K562 (cell line): ENCODE results near the gene EGLN1. TPM values are rescaled to one million over a fixed set of nuclear protein-coding genes. Genes with fewer than 3 reads are reported as not detected.

Experiments used
- BCOR ChIP-seq: fragments of 450-650 bp; IDR thresholded peaks from 2 replicates; pipeline ENCODE4 v1.6.1; 2016
- CHD1 ChIP-seq: fragments of 200-600 bp; sonication (generic); IDR thresholded peaks from one replicate; pipeline ENCODE4 v1.6.1; 2012; ENCODE audit warnings: mild to moderate bottlenecking, moderate library complexity, low read length, inconsistent platforms
- CTCF ChIP-seq, 3 experiments: IDR thresholded peaks in 2 of 3; conservative IDR thresholded peaks in 1 of 3; 2 replicates each; pipeline ENCODE4 v1.5.1; 2011 to 2012; ENCODE audit warnings: low read length in 3 of 3, mild to moderate bottlenecking in 3 of 3, control low read depth in 2 of 3, improper control_type of control experiment in 1 of 3, inconsistent platforms in 1 of 3, low read depth in 1 of 3, mixed read lengths in 1 of 3, moderate library complexity in 1 of 3; ENCODE audit not compliant: insufficient read depth in 2 of 3
- FIP1L1 ChIP-seq: fragments of 200-400 bp; formaldehyde crosslinking; IDR thresholded peaks from 2 replicates; pipeline ENCODE4 v1.6.1; 2018; ENCODE audit warnings: mild to moderate bottlenecking, low read depth, low read length; ENCODE audit not compliant: poor library complexity, severe bottlenecking
- HDAC1 ChIP-seq, 2 experiments: fragments of 450-650 bp; IDR thresholded peaks; 2 replicates each; pipeline ENCODE4 v1.6.1; 2016 to 2017; ENCODE audit warnings: inconsistent platforms in 1 of 2, mild to moderate bottlenecking in 1 of 2, moderate library complexity in 1 of 2
- KDM4B ChIP-seq, 2 experiments: fragments of 450-650 bp in 1 of 2; sonication (generic) in 1 of 2; IDR thresholded peaks; 2 replicates each; pipeline ENCODE4 v1.6.1; 2016 to 2017; ENCODE audit warnings: borderline replicate concordance in 2 of 2, antibody characterized with exemption in 1 of 2, low read depth in 1 of 2, mild to moderate bottlenecking in 1 of 2
- MAZ ChIP-seq, 2 experiments: fragments of 450-650 bp in 1 of 2; sonication (generic) in 1 of 2; formaldehyde crosslinking; IDR thresholded peaks in 1 of 2; conservative IDR thresholded peaks in 1 of 2; 2 replicates each; pipeline versions ENCODE4 v1.4.0 to v1.5.0; 2020; ENCODE audit warnings: mild to moderate bottlenecking in 1 of 2, missing genetic modification reagents in 1 of 2
- MLX ChIP-seq, 2 experiments: fragments of 450-650 bp in 1 of 2; sonication (generic) in 1 of 2; formaldehyde crosslinking; conservative IDR thresholded peaks; 2 replicates each; pipeline versions ENCODE4 v1.4.0 to v1.8.1; 2020 to 2022; ENCODE audit warnings: mild to moderate bottlenecking in 1 of 2, missing genetic modification reagents in 1 of 2
- NR2C2 ChIP-seq, 2 experiments: fragments of 200-800 bp in 1 of 2; sonication (Bioruptor generic) in 1 of 2; sonication (generic) in 1 of 2; formaldehyde crosslinking in 1 of 2; IDR thresholded peaks; 2 replicates each; pipeline versions ENCODE4 v1.6.1 to v1.8.0; 2016 to 2022; ENCODE audit warnings: mild to moderate bottlenecking in 1 of 2, missing compliant biosample characterization in 1 of 2, missing genetic modification characterization in 1 of 2, missing genetic modification reagents in 1 of 2
- PHF8 ChIP-seq: fragments of 200-600 bp; sonication (generic); IDR thresholded peaks from 2 replicates; pipeline ENCODE4 v1.6.1; 2012; ENCODE audit warnings: mixed run types, mild to moderate bottlenecking, inconsistent platforms, low read length, moderate library complexity, borderline replicate concordance
- POLR2G ChIP-seq: fragments of 200-400 bp; formaldehyde crosslinking; IDR thresholded peaks from 2 replicates; pipeline ENCODE4 v1.6.1; 2017; ENCODE audit warnings: low read depth, mild to moderate bottlenecking, antibody characterized with exemption, low read length, moderate library complexity
- XRCC4 ChIP-seq: IDR thresholded peaks from one replicate; pipeline ENCODE4 v1.6.1; 2011; ENCODE audit not compliant: insufficient read depth, insufficient read length; ENCODE audit errors: extremely low read depth
- ZBTB1 ChIP-seq: sonication (generic); formaldehyde crosslinking; IDR thresholded peaks from 2 replicates; pipeline ENCODE4 v1.8.1; 2023; ENCODE audit warnings: missing genetic modification reagents, low read depth, mild to moderate bottlenecking, borderline replicate concordance
- ZNF407 ChIP-seq: fragments of 450-650 bp; IDR thresholded peaks from 2 replicates; pipeline ENCODE4 v1.6.1; 2016; ENCODE audit warnings: low read depth
- polyA plus RNA-seq, 8 experiments: library from polyadenylated mRNA; depleted of rRNA in 4 of 8; stranded (reverse) in 5 of 8; unstranded in 3 of 8; fragments of >200 nt; fragmentation: Nextera tagmentation in 2 of 8; fragmentation: Illumina TruSeq in 1 of 8; extraction: Ambion mirVana in 2 of 8; extraction: Trizol in 1 of 8; gene quantifications; 2 replicates each; pipeline versions ENCODE4 v1.2.1 to v1.2.3, GENCODE V29; 2011 to 2014; ENCODE audit warnings: inconsistent platforms in 1 of 8, missing spikeins in 1 of 8
- total RNA-seq, 7 experiments: library from RNA; depleted of rRNA in 6 of 7; stranded (reverse); fragments of >200 nt in 6 of 7; fragmentation: Illumina TruSeq in 2 of 7; extraction: Trizol in 2 of 7; gene quantifications; 2 replicates each; pipeline versions ENCODE4 v1.2.1 to v1.2.3, GENCODE V29; 2011 to 2021; ENCODE audit warnings: low replicate concordance in 1 of 7

Gene EGLN1
- total and polyA plus RNA-seq, 9 of the 15 experiments (the other 6 are each of a cell fraction or from before 2014, with no cell fraction given): 5.2 to 54.3 (median 24.6) TPM

GRCh38 chr1:231338270-231339128 is 83.6 kb downstream of the EGLN1 start, which contains the start of gene SPRTN (continued):
- TF ChIP-seq ZNF407: no peak
- no peak for TF ChIP-seq MLX (CRISPR knock-in tag; conservative IDR thresholded peaks at IDR 0.05)
- peak in 1 of 2 experiments; percentile 83; a peak in 2 of 4 replicates for TF ChIP-seq HDAC1 (IDR thresholded peaks at IDR 0.05)
- 0 out of 4 replicates have a peak, but pooled peaks of 1 of the 2 experiments have one; percentile 5 for TF ChIP-seq MAZ (CRISPR knock-in tag; conservative IDR thresholded peaks at IDR 0.05 in 1 of 2, IDR thresholded peaks at IDR 0.05 in 1 of 2)
- TF ChIP-seq FIP1L1: peak; percentile 28
- peak in 1 of 3 experiments; percentile 27; a peak in 1 of 6 replicates for TF ChIP-seq CTCF (IDR thresholded peaks at IDR 0.05 in 2 of 3, conservative IDR thresholded peaks at IDR 0.05 in 1 of 3; ENCODE audit: insufficient read depth in 2 of 3, low read depth in 1 of 3, low read length in 3 of 3)
- peak; percentile 56; the same call in 1 of the 2 replicates for TF ChIP-seq NR2C2 (CRISPR knock-in tag; IDR thresholded peaks at IDR 0.05)
- TF ChIP-seq NR2C2 (tag; IDR thresholded peaks at IDR 0.05): no peak
- peak; percentile 61; the same call in 1 of the 2 replicates for TF ChIP-seq PHF8
- TF ChIP-seq POLR2G: peak; percentile 86
- peak; percentile 32 for TF ChIP-seq CHD1
- no peak for TF ChIP-seq KDM4B (IDR thresholded peaks at IDR 0.05; ENCODE audit: borderline replicate concordance in 2 of 2, low read depth in 1 of 2)
- no peak for TF ChIP-seq XRCC4
- peak; percentile 36; the same call in 1 of the 2 replicates for TF ChIP-seq ZBTB1 (CRISPR knock-in tag)
- TF ChIP-seq BCOR: 0 out of 2 replicates have a peak, but pooled peaks have one; percentile 33
